MM.1S (cell line): ENCODE results near the gene RASIP1.

ENCODE experiments used
- DNase-seq: peaks from one replicate; pipeline ENCODE4 v3.0.0-alpha.2; 2015
- H2AFZ ChIP-seq: fragments of 300-600 bp; sonication (generic); 2 replicates; pipeline ENCODE4 v1.6.0; 2016; ENCODE audit warnings: antibody characterized with exemption, low read length
- H3F3A ChIP-seq: fragments of 300-600 bp; sonication (generic); 2 replicates; pipeline ENCODE4 v1.6.1; 2016; ENCODE audit warnings: mild to moderate bottlenecking, antibody characterized with exemption, low read length, moderate library complexity, mixed read lengths; ENCODE audit not compliant: insufficient read depth
- H3K27ac ChIP-seq: fragments of 300-600 bp; sonication (generic); 2 replicates; pipeline ENCODE4 v1.5.1; 2016; ENCODE audit warnings: mild to moderate bottlenecking, low read length
- H3K27me3 ChIP-seq: fragments of 300-600 bp; sonication (generic); replicated peaks from 2 replicates; pipeline ENCODE4 v1.6.0; 2016; ENCODE audit warnings: low read length; ENCODE audit not compliant: insufficient read depth
- H3K36me3 ChIP-seq: fragments of 300-600 bp; sonication (generic); replicated peaks from 2 replicates; pipeline ENCODE4 v1.6.1; 2016; ENCODE audit warnings: mild to moderate bottlenecking, low read length, mixed read lengths; ENCODE audit not compliant: insufficient read depth
- H3K4me1 ChIP-seq: fragments of 300-600 bp; sonication (generic); 2 replicates; pipeline ENCODE4 v1.6.1; 2016; ENCODE audit warnings: low read length, mixed read lengths
- H3K4me2 ChIP-seq: fragments of 300-600 bp; sonication (generic); 2 replicates; pipeline ENCODE4 v1.6.0; 2016; ENCODE audit warnings: low read depth, low read length
- H3K4me3 ChIP-seq: fragments of 300-600 bp; sonication (generic); 2 replicates; pipeline ENCODE4 v1.5.1; 2016; ENCODE audit warnings: low read length, mixed read lengths
- H3K79me2 ChIP-seq: fragments of 300-600 bp; sonication (generic); 2 replicates; pipeline ENCODE4 v1.6.1; 2016; ENCODE audit warnings: mixed run types, low read length, mixed read lengths
- H3K9ac ChIP-seq: fragments of 300-600 bp; sonication (generic); 2 replicates; pipeline ENCODE4 v1.6.1; 2016; ENCODE audit warnings: low read length, mixed read lengths
- H3K9me2 ChIP-seq: fragments of 300-600 bp; sonication (generic); replicated peaks from 2 replicates; pipeline ENCODE4 v1.6.1; 2016; ENCODE audit warnings: mild to moderate bottlenecking, low read length, mixed read lengths; ENCODE audit not compliant: insufficient read depth
- H3K9me3 ChIP-seq: fragments of 300-600 bp; sonication (generic); replicated peaks from 2 replicates; pipeline ENCODE4 v1.6.1; 2016; ENCODE audit warnings: mild to moderate bottlenecking, low read length, mixed read lengths; ENCODE audit not compliant: insufficient read depth
- H4K20me1 ChIP-seq: fragments of 300-600 bp; sonication (generic); 2 replicates; pipeline ENCODE4 v1.6.1; 2016; ENCODE audit warnings: mild to moderate bottlenecking, low read length, moderate library complexity, mixed read lengths; ENCODE audit not compliant: insufficient read depth
- CTCF ChIP-seq: fragments of 300-600 bp; sonication (generic); IDR thresholded peaks from 2 replicates; pipeline ENCODE4 v1.5.1; 2016; ENCODE audit warnings: antibody characterized with exemption, low read length, mixed read lengths
- EZH2 ChIP-seq: fragments of 300-600 bp; sonication (generic); optimal IDR thresholded peaks from 2 replicates; pipeline ENCODE3; 2017; ENCODE audit warnings: low read depth, mild to moderate bottlenecking, antibody characterized with exemption, low read length, mixed read lengths
- EZH2phosphoT487 ChIP-seq: fragments of 300-600 bp; sonication (generic); IDR thresholded peaks from 2 replicates; pipeline ENCODE4 v1.6.1; 2018; ENCODE audit warnings: antibody characterized with exemption, low read length

The RASIP1 gene

GRCh38 chr19:48674921-48675824 lies 65.2 kb downstream of the RASIP1 start:
- Histone ChIP-seq H3K36me3 (no peaks in the 10 kb centered on the region), H3K79me2 (no peaks in the 10 kb centered on the region), H3K9me3 (no peaks in the 10 kb centered on the region), H4K20me1 (no peaks in the 10 kb centered on the region), H3K4me3 (no peak overlapping the region), H3K27me3 (peaks cover 79% of the 10 kb centered on the region), H3K9me2 (no peaks in the 10 kb centered on the region), H3K4me1 (no peaks in the 10 kb centered on the region; the same call in 1 of the 2 replicates), H3K27ac (no peak overlapping the region), H2AFZ (no peak overlapping the region), H3F3A (no peaks in the 10 kb centered on the region), H3K4me2 (no peak overlapping the region; the same call in 1 of the 2 replicates), H3K9ac (no peak overlapping the region)
- TF ChIP-seq EZH2phosphoT487 (no peak), EZH2 (no peak), CTCF (peak; percentile 86)
- peak; percentile 70 for DNase-seq

GRCh38 chr19:48674216-48674809 lies 66.1 kb downstream of the RASIP1 start:
- Histone ChIP-seq H3K9me2 (no peaks in the 10 kb centered on the region), H3K9ac (no peak overlapping the region), H3K4me1 (no peaks in the 10 kb centered on the region; the same call in 1 of the 2 replicates), H4K20me1 (no peaks in the 10 kb centered on the region), H2AFZ (no peak overlapping the region), H3K27me3 (peaks cover 71% of the 10 kb centered on the region), H3K4me2 (no peak overlapping the region), H3F3A (no peaks in the 10 kb centered on the region), H3K9me3 (no peaks in the 10 kb centered on the region), H3K36me3 (no peaks in the 10 kb centered on the region), H3K79me2 (no peaks in the 10 kb centered on the region), H3K4me3 (no peak overlapping the region), H3K27ac (no peak overlapping the region)
- TF ChIP-seq CTCF (no peak), EZH2phosphoT487 (no peak), EZH2 (no peak)
- no peak for DNase-seq

- H3K36me3 ChIP-seq, result no peaks in the 10 kb centered on the region
- no peaks in the 10 kb centered on the region; the same call in 1 of the 2 replicates for H3K4me1 ChIP-seq
- H3F3A ChIP-seq, result no peaks in the 10 kb centered on the region
- no peak for DNase-seq
- no peaks in the 10 kb centered on the region for H3K9me2 ChIP-seq
- H3K27me3 ChIP-seq, result peaks cover 64% of the 10 kb centered on the region
- no peak overlapping the region for H2AFZ ChIP-seq
- no peak overlapping the region for H3K9ac ChIP-seq
- H3K79me2 ChIP-seq, result no peaks in the 10 kb centered on the region
- H4K20me1 ChIP-seq, result no peaks in the 10 kb centered on the region
- no peak overlapping the region for H3K27ac ChIP-seq
- H3K9me3 ChIP-seq, result no peaks in the 10 kb centered on the region
- no peak overlapping the region for H3K4me2 ChIP-seq
- no peak for TF ChIP-seq CTCF
- no peak for TF ChIP-seq EZH2phosphoT487
- TF ChIP-seq EZH2, result no peak
- no peak overlapping the region for H3K4me3 ChIP-seq
Measured at GRCh38 chr19:48673436-48674100, 66.8 kb downstream of the RASIP1 start.
